GM12872 (cell line): Measurements from ENCODE around the gene DDAH1.

Experiments
- CTCF ChIP-seq: IDR thresholded peaks from 3 replicates; pipeline ENCODE4 v1.5.1; 2011; ENCODE audit warnings: low read depth, mild to moderate bottlenecking, low read length, moderate library complexity; ENCODE audit not compliant: insufficient read depth

The DDAH1 gene

DNA sequence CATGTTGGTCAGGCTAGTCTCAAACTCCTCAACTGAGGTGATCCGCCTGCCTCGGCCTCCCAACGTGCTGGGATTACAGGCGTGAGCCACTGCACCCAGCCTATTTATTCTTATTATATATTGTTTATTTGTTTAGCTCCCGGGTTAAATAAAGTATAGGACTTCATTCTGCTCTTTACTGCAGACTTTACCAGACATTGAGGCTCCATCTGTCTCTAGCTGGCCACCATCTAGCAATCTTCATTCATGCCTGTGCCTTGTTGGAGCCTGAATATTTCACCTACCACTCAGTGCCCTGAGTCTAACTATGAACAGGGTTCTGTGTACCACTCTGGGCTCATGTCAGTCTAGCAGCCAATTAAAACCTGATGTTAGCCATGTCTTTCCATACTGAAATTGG, 2.1 kb upstream of the DDAH1 start:
- no peak for TF ChIP-seq CTCF

DNA sequence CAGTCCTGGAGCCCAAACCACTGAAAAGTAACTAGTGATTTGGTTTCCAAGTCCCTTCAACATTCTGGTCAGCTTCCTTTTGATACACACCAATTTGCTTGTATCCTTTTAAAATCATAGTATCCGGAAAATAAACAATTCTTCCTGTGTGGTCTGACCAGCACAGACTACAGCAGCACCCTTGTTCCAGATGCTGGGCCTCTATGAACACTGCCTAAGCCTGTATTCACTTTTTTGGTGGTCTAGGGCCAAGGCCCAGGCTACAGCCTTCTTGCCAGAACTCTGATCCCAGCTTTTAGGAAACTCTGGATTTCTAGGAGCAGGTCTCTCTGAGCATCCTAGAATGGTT, 801 bp upstream of the DDAH1 start:
- no peak for TF ChIP-seq CTCF

- TF ChIP-seq CTCF, result no peak
Measured at GRCh38 chr1:85464497-85465098, 361 bp downstream of the DDAH1 start.

GRCh38 chr1:85463731-85464496, 1.0 kb downstream of the DDAH1 start:
- no peak for TF ChIP-seq CTCF

GRCh38 chr1:85462931-85463649, 1.9 kb downstream of the DDAH1 start:
- TF ChIP-seq CTCF, result no peak

- TF ChIP-seq CTCF, result no peak
Measured at GRCh38 chr1:85461216-85461918, 3.6 kb downstream of the DDAH1 start.

GRCh38 chr1:85460555-85461088, 4.3 kb downstream of the DDAH1 start:
- no peak for TF ChIP-seq CTCF
